ENCODE results near the gene IL3.
"Not testable (repeated sequence)": the region's sequence is repeated elsewhere in the genome, so short reads cannot be mapped to it uniquely, and the experiment has no call there.

IL3 gene

GRCh38 chr5:132102101-132102701 lies 41.7 kb downstream of the IL3 start:
- DNase-seq = peak in 1 of 42 donors; percentile 6
- intact Hi-C loops (cut with DNase I) = no loop called here

- intact Hi-C loops (cut with DNase I) = no loop called here
- no peak for DNase-seq
Observed at GRCh38 chr5:132102944-132103331, 42.5 kb downstream of the IL3 start.

GRCh38 chr5:132103332-132103951 lies 43.0 kb downstream of the IL3 start:
- intact Hi-C loops (cut with DNase I) = no loop called here
- peak in 7 of 42 donors; percentile 11 to 51 (median 22) for DNase-seq

GRCh38 chr5:132103969-132104391 lies 43.5 kb downstream of the IL3 start:
- DNase-seq = no peak
- intact Hi-C loops (cut with DNase I) = no loop called here

GRCh38 chr5:132104556-132104955 lies 44.1 kb downstream of the IL3 start:
- no peak for DNase-seq
- intact Hi-C loops (cut with DNase I) = no loop called here

- DNase-seq = no peak
- intact Hi-C loops (cut with DNase I) = no loop called here
Observed at GRCh38 chr5:132105688-132106087, 45.2 kb downstream of the IL3 start.

- DNase-seq; intact Hi-C loops (cut with DNase I): not testable (repeated sequence)
Observed at GRCh38 chr5:132108495-132108894, 48.0 kb downstream of the IL3 start.

- DNase-seq; intact Hi-C loops (cut with DNase I): not testable (repeated sequence)
Observed at GRCh38 chr5:132108957-132109356, 48.5 kb downstream of the IL3 start.

- intact Hi-C loops (cut with DNase I) = no loop called here
- no peak for DNase-seq
Observed at GRCh38 chr5:132109494-132110053, 49.1 kb downstream of the IL3 start.

- DNase-seq = no peak
- intact Hi-C loops (cut with DNase I) = no loop called here
Observed at GRCh38 chr5:132110195-132110594, 49.7 kb downstream of the IL3 start.

GRCh38 chr5:132110930-132111329 lies 50.5 kb downstream of the IL3 start:
- intact Hi-C loops (cut with DNase I) = no loop called here
- DNase-seq = no peak

- intact Hi-C loops (cut with DNase I) = no loop called here
- DNase-seq = no peak
Observed at GRCh38 chr5:132112111-132112510, 51.7 kb downstream of the IL3 start.

Data from head of caudate nucleus (tissue), 42 donors.